Panc1 (cell line): Measurements from ENCODE around the gene APP. TPM values are rescaled to one million over a fixed set of nuclear protein-coding genes. Genes with fewer than 3 reads are reported as not detected.

ENCODE experiments used
- ATAC-seq: fragments of 200-7000 bp; cut with Tn5 transposase; 2 replicates; pipeline ENCODE4 v1.9.1; 2020; ENCODE audit warnings: mild to moderate bottlenecking, moderate library complexity
- BruUV-seq: library from RNA; stranded (reverse); fragments of 400-500 nt; replicated peaks from 2 replicates; lab custom pipeline; 2021; lab: Mats Ljungman, UMichigan
- CTCF ChIA-PET: fragments of 300-600 bp; sonication (Branson Sonifier 250); formaldehyde crosslinking; loops from one replicate; lab custom pipeline; 2022; ENCODE audit warnings: antibody characterized with exemption; lab: Charles Lee
- POLR2A ChIA-PET: fragments of 300-600 bp; sonication (Branson Sonifier 250); formaldehyde crosslinking; loops from one replicate; lab custom pipeline; 2022; ENCODE audit warnings: antibody characterized with exemption; lab: Charles Lee
- DNase-seq: peaks from one replicate; pipeline ENCODE4 v3.0.0-alpha.2; 2010; ENCODE audit warnings: low read depth, low spot score
- H3K27ac ChIP-seq: 2 replicates; pipeline ENCODE4 v1.5.1; 2011; ENCODE audit warnings: mild to moderate bottlenecking, low read length, inconsistent platforms
- H3K27me3 ChIP-seq: fragments of 200-500 bp; sonication (Bioruptor generic); 2 replicates; pipeline ENCODE4 v1.6.0; 2014; ENCODE audit warnings: low read length, inconsistent platforms; ENCODE audit not compliant: control insufficient read depth, insufficient read depth
- H3K36me3 ChIP-seq: fragments of 200-500 bp; sonication (Bioruptor generic); 2 replicates; pipeline ENCODE4 v1.5.1; 2014; ENCODE audit warnings: inconsistent platforms, mild to moderate bottlenecking, low read length, moderate library complexity; ENCODE audit not compliant: control insufficient read depth, insufficient read depth
- H3K4me1 ChIP-seq: 2 replicates; pipeline ENCODE4 v1.5.1; 2011; ENCODE audit warnings: inconsistent platforms, mild to moderate bottlenecking, low read length, moderate library complexity; ENCODE audit not compliant: control insufficient read depth, insufficient read depth
- H3K4me3 ChIP-seq, 2 experiments: 2 replicates each; pipeline ENCODE4 v1.5.1; 2011 to 2012; ENCODE audit warnings: low read depth in 2 of 2, low read length in 2 of 2, mild to moderate bottlenecking in 2 of 2, inconsistent platforms in 1 of 2, moderate library complexity in 1 of 2
- H3K9me3 ChIP-seq: fragments of 200-500 bp; sonication (Bioruptor generic); 2 replicates; pipeline ENCODE4 v1.5.1; 2014; ENCODE audit warnings: low read depth, mild to moderate bottlenecking, inconsistent platforms, low read length, moderate library complexity; ENCODE audit not compliant: control insufficient read depth, insufficient read depth
- POLR2AphosphoS5 ChIP-seq: IDR thresholded peaks from 2 replicates; pipeline ENCODE4 v1.6.1; 2012; ENCODE audit warnings: mild to moderate bottlenecking, low read depth, low read length, moderate library complexity
- SIN3A ChIP-seq: IDR thresholded peaks from 2 replicates; pipeline ENCODE4 v1.6.1; 2012; ENCODE audit warnings: low read depth, mild to moderate bottlenecking, low read length, moderate library complexity, borderline replicate concordance; ENCODE audit not compliant: insufficient read depth
- TCF7L2 ChIP-seq: IDR thresholded peaks from 2 replicates; pipeline ENCODE4 v1.6.1; 2011; ENCODE audit warnings: mild to moderate bottlenecking, low read depth, low read length, inconsistent platforms
- in situ Hi-C: cut with HindIII; loops from 2 replicates; pipeline ENCODE4 v1.10.0; 2016; ENCODE audit warnings: low sequenced_read_pairs, low pct_unique_long_range_greater_than_20kb
- intact Hi-C: fragments of 100-400 bp; cut with micrococcal nuclease; formaldehyde crosslinking; loops from one replicate; pipeline ENCODE4 v1.10.0; 2022; ENCODE audit not compliant: unreplicated experiment
- total RNA-seq: library from RNA; stranded (reverse); gene quantifications from one replicate; pipeline ENCODE4 v1.2.1, GENCODE V29; 2021; ENCODE audit not compliant: unreplicated experiment
- TF ChIP-seq, protein P1 (sequence below), 2 experiments: IDR thresholded peaks; 2 replicates each; pipeline ENCODE4 v1.6.1; 2011 to 2012; ENCODE audit warnings: low read depth in 2 of 2, control low read depth in 1 of 2, low read length in 1 of 2, mild to moderate bottlenecking in 1 of 2, moderate library complexity in 1 of 2; ENCODE audit not compliant: insufficient read depth in 1 of 2
- TF ChIP-seq, protein P2 (sequence below): fragments of 450-650 bp; IDR thresholded peaks from 2 replicates; pipeline ENCODE4 v1.5.1; 2017; ENCODE audit warnings: mild to moderate bottlenecking

The APP gene
- total RNA-seq, 1 experiment from 2014 or later, result 542 TPM

DNA sequence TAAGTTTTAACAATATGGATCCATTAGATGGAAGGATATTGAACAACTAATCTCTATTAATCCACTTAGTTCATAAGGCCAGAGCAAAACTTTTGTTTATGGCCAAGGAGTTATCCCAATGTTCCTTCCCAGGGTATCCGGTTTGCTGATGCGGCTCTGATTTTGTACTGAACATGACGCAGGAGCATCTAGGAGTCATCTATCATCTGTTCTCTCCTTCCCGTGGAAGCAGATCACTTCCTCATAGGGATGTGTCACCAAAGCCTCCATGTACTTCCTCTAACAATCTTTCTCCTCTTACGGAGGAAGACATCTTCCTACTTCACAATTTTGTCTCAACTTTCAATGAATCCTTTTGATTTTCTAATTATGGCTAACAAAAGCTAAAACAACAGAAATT lies 206.6 kb downstream of the APP start:
- in situ Hi-C loops (no loop called here), intact Hi-C loops (no loop called here)
- 0 out of 2 replicates have a peak overlapping the region, but pooled peaks have one; percentile 7 for H3K27ac ChIP-seq
- ChIA-PET POLR2A (no interaction called here), CTCF (no interaction called here)
- H3K9me3 ChIP-seq, result no peaks in the 10 kb centered on the region
- no TSS peak for BruUV-seq
- no peak for DNase-seq
- ATAC-seq, result no peak
- peaks cover 11% of the 10 kb centered on the region for H3K4me1 ChIP-seq
- no peak overlapping the region for H3K4me3 ChIP-seq
- peaks cover 12% of the 10 kb centered on the region for H3K36me3 ChIP-seq
- no peaks in the 10 kb centered on the region for H3K27me3 ChIP-seq
- TF ChIP-seq, protein P1, sequence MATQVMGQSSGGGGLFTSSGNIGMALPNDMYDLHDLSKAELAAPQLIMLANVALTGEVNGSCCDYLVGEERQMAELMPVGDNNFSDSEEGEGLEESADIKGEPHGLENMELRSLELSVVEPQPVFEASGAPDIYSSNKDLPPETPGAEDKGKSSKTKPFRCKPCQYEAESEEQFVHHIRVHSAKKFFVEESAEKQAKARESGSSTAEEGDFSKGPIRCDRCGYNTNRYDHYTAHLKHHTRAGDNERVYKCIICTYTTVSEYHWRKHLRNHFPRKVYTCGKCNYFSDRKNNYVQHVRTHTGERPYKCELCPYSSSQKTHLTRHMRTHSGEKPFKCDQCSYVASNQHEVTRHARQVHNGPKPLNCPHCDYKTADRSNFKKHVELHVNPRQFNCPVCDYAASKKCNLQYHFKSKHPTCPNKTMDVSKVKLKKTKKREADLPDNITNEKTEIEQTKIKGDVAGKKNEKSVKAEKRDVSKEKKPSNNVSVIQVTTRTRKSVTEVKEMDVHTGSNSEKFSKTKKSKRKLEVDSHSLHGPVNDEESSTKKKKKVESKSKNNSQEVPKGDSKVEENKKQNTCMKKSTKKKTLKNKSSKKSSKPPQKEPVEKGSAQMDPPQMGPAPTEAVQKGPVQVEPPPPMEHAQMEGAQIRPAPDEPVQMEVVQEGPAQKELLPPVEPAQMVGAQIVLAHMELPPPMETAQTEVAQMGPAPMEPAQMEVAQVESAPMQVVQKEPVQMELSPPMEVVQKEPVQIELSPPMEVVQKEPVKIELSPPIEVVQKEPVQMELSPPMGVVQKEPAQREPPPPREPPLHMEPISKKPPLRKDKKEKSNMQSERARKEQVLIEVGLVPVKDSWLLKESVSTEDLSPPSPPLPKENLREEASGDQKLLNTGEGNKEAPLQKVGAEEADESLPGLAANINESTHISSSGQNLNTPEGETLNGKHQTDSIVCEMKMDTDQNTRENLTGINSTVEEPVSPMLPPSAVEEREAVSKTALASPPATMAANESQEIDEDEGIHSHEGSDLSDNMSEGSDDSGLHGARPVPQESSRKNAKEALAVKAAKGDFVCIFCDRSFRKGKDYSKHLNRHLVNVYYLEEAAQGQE (IDR thresholded peaks at IDR 0.05; ENCODE audit: insufficient read depth in 1 of 2, low read depth in 2 of 2, low read length in 1 of 2), result no peak
- no peak for TF ChIP-seq SIN3A
- TF ChIP-seq TCF7L2, result no peak
- TF ChIP-seq, protein P2, sequence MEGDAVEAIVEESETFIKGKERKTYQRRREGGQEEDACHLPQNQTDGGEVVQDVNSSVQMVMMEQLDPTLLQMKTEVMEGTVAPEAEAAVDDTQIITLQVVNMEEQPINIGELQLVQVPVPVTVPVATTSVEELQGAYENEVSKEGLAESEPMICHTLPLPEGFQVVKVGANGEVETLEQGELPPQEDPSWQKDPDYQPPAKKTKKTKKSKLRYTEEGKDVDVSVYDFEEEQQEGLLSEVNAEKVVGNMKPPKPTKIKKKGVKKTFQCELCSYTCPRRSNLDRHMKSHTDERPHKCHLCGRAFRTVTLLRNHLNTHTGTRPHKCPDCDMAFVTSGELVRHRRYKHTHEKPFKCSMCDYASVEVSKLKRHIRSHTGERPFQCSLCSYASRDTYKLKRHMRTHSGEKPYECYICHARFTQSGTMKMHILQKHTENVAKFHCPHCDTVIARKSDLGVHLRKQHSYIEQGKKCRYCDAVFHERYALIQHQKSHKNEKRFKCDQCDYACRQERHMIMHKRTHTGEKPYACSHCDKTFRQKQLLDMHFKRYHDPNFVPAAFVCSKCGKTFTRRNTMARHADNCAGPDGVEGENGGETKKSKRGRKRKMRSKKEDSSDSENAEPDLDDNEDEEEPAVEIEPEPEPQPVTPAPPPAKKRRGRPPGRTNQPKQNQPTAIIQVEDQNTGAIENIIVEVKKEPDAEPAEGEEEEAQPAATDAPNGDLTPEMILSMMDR, result no peak
- no peak for TF ChIP-seq POLR2AphosphoS5

DNA sequence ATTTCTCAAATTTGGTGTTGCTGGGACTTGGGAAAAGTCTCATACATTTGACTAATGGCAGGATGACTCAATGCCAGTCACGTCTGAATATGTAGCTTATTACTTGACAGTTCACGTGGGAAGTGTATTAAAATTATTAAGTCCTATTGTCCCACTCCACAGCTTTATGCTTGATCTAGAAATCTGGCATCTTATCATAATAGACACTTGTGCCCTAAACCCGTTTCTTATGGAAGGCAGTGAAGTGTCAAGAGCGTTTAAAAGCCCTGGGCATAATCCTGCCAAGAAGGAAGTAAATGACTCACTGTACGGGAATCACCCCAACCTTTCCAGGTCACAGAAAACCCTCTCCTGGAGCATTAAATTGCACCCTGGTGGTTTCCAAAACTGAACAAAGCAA lies 207.4 kb downstream of the APP start:
- no peaks in the 10 kb centered on the region for H3K9me3 ChIP-seq
- CTCF ChIA-PET, result no interaction called here
- H3K27me3 ChIP-seq, result no peaks in the 10 kb centered on the region
- ATAC-seq, result peak; percentile 78
- BruUV-seq, result no TSS peak
- DNase-seq, result peak; percentile 55
- H3K27ac ChIP-seq, result no peak overlapping the region
- POLR2A ChIA-PET, result no interaction called here
- intact Hi-C loops, result no loop called here
- H3K4me1 ChIP-seq, result peaks cover 11% of the 10 kb centered on the region
- in situ Hi-C loops, result no loop called here
- TF ChIP-seq, protein P1 (IDR thresholded peaks at IDR 0.05; ENCODE audit: insufficient read depth in 1 of 2, low read depth in 2 of 2, low read length in 1 of 2), result no peak
- TF ChIP-seq TCF7L2 (no peak), POLR2AphosphoS5 (no peak), SIN3A (no peak)
- TF ChIP-seq, protein P2, result no peak
- peaks cover 10% of the 10 kb centered on the region for H3K36me3 ChIP-seq
- no peak overlapping the region for H3K4me3 ChIP-seq
